SKM-1 treated with dmso at 0.1 percent for 144 hours (cell line): ENCODE data around the gene HOXA2.

ENCODE experiments used
- DNase-seq: peaks from one replicate; lab custom pipeline; 2025; ENCODE audit not compliant: unreplicated experiment; lab: John Stamatoyannopoulos, UW

HOXA2 gene

DNA sequence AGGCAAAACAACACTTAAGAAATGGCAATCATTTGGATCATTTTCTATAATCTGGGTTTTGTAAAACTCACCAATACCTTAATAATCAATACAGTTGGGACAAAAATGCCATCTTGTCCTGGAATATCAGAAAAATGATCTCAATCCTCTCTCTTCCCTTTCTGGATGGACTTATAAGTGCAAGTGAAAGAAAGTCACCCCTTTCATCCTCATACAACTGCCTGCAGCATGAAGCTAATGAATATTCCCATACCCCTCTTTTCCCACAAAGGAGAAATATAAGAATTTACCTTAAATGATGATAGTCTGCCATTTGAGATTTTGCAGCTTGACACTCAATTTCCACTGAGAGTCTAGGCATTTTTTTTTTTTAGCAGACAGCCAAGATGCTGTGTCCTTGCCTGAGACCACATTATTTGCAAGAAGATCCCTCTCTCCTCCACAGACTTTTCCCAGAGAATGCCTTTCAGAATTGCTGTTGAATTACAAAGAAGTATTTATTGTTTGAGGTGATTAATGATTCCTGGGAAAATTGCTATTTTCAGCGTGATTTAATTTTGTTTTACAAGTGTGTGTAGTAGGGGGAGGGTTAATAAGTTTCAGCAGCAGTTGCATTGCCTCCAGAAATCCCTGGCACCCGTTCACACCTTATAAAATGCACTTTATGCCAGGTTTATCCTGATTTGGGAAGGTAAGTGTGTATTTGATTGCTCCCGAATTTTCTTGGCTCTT, 24.3 kb upstream of the HOXA2 start:
- no peak for DNase-seq

DNA sequence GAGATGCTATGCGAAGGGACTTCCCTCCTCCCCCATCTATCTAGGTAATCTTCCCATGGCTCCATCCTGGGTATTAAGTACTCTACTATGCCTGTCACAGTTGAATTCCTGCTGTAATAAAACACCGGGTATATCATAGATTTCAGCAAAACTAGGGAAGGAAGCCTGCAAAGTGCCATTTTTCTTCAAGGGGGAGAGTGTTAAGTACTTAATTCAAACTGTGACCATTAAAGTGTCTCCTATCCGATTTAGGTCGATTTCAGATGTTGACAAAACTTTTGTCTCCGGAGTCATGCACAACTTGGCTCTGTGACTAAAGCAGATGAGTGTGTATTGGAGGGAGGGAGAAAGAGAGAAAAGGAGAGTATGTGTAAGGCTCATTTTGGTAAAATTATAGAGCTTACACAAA, 23.5 kb upstream of the HOXA2 start:
- DNase-seq: no peak

DNA sequence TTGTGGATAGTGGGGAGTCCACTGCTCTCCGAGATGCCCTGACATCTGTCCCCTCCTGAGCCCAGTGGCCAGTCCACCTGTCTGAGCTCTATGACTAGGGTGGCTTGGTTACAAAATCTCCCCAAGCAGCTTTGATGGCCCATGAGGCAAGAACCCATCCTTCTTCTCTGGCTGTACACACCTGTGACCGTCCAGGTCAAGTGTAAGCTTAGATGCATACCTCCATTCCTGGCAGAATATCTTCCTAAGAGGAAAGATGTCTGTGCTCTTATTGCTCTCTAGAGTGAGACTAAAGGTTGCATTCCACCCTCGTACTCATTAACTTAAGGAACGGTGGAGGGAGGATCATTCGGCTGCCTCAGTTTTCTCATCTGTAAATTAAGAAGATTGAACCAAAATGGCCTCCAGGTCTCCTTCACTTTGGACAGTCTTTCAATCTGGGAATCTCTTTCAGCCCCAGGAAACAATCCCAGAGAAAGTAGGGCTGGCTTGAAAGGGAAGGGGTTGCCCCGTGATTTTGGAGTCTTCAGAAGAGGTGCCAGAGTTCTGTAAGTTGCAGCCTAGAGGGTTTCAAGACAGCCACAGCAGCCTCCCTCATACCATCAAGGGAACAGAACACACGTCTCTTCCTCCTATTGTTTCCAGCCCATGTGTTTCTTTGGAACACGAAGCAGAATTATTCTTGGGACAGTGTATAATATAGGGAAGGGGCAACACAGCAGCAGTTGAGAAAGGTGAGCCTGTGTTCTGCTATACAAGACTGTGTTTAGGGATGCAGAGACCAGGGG, 22.6 kb upstream of the HOXA2 start:
- no peak for DNase-seq

DNA sequence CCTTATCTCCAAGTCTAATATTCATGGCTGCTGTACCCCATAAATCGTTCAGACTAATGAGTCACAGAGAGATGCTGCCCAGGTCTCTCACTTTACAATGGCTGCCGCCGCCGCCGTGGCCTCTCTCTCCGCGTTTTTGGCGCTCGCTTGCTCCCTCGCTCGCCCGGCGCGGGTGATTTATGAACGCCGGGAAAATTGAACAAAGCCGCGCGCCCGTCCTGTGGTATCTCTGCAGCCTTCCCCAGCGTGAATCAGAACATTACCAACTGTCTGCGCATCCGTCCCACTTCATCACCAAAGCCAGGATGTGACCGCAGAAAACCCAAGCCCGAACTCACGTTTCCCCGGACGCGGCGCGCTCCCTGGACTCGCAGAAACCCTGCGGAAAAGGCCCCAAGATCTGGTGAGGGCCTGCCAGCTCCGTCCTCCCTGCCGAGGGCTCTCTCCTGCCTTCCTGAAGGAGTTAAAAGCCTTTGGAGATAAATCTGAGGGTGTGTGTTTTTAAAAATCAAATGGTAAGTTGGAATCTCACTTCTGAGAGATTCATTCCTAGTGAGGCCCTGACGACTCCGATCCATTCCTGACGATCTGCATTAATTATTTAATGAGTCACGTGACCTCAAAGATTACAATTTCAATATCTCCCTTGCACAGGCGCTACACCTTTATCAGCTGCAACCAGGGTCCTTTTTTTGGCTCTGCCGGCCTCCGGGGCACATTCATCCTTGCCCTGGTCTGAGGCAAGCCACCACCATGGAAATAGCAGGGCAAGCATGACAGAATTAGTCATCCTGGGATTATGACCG, 21.8 kb upstream of the HOXA2 start:
- DNase-seq: no peak

DNA sequence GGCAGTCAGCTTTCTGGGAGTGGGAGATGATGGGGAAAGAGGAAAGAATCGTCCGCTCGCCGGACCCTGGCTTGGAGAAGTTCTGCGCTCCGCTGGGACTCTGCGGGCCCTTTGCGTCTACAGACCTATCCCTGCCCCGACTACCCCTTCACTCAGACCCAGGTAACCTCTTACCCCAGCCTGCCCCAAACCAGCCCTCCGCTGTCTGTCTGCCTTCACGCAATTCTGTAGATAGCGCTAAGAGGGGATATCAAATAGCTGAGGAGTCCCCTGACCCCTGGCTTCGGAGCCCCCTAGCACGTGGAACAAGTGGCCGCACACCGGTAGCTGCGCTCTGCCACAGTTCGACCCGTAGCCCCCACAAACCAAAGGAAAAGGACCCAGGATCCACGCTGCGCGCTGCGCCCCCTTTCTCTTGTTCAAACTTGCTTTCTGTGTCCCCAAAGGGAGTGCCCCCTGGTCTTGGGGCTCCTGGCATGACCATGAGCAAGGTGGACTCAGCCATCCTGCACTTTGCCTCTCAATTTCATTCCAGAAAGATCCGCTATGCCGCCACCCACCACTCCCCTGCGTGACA, 21.1 kb upstream of the HOXA2 start:
- DNase-seq: no peak

DNA sequence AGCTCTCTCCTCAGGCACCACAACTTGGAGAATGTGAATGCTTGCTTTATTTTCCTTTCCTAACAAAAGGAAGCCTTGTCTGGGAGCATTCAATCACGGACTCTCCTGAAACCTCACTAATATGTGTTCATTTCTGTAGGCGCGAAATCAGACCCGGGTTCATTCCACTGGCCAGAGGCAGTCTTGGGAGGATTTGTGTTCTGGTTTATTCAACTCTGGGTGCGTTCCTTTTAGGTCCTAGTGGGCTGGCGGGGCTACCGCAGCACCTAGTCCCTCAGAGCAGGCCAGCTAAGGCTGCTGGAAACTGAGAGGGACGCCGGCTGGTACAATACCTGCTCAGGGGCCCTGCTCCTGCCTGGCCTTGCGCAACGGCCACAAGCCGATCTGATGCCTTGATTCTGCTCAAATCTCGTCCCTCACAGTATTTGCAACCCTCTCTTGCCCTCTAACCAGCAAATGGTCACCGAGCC, 20.6 kb upstream of the HOXA2 start:
- peak; percentile 6 for DNase-seq

DNA sequence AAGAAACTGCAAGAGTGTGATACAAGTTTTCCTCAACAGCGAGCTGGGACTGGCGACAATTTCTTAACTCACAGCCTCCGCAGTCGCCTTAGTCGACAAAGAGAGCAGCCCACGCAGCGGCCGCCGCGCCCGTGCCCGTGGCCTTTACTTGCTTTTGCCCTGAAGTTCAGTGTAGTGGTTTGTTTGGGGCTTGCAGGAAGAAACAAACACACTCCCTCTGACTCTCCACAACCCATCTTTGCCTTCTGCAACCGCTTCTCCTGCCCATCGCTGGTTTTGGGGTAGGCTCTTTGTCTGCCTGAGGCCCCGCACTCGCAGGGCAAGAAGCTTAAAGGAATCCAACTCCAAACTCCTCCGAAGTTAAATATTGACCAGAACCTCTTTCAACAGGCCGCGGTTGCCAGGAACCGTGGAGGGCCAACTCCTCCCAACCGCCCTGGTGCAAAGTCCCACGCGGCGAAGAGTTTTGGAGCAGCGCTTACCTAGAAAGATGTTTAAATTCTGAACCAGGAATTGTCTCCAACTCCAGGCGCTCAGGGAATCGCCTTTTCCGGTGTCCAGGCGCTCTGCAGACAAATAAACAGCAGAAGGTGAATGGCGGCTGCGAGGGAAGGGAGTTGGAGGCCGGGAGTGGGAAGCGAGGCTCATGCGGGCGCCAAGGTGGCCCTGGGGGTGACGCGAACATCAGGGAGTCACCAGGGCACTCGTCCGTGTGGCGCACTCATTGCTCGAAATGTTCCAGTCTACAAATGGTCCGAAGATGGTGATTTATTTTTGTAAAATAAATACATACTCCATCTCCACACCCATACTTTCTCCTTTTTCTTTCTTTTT, 19.8 kb upstream of the HOXA2 start:
- no peak for DNase-seq

DNA sequence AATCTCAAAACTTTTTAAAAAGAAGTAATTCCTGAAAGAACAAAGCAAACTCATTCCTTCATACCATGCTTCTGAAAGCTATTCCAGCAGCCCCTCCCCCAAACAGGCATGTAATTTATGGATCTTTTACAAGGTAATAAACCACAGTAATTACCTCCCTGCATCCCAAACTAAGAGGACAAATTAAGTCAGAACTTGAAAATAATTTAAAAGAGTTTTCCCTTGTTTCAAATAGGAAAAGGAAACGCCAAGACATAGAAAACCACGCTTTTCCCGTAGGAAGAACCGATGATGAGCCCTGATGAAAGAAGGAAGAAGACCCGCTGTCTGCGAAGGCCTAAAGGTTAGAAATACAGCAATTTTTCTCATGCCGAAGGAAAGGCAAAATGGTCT, 19.2 kb upstream of the HOXA2 start:
- DNase-seq: no peak

DNA sequence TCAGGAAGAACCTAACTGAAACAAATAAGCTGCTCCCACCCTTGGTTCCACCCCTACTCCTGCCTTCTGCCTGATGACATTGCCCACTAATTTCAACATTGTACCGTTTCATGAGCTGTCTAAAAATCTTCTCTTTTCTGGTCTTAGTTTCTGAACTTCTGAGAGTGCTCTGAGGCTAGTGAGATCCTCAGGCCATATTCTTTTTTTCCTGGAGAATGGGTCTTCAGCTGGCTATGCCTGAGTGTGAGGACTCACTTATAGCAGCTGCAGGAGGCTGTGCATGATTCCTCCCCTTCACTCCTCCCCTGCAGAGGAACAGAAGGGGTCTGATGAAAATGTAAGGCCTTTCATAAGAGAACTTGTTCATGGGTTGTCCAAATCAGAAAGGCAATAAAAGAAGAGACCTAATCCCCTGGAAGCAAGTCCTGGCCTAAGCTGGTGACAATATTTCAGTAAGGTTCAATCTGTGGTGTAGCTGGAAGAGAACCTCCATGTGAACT, 17.0 kb upstream of the HOXA2 start:
- DNase-seq: no peak

DNA sequence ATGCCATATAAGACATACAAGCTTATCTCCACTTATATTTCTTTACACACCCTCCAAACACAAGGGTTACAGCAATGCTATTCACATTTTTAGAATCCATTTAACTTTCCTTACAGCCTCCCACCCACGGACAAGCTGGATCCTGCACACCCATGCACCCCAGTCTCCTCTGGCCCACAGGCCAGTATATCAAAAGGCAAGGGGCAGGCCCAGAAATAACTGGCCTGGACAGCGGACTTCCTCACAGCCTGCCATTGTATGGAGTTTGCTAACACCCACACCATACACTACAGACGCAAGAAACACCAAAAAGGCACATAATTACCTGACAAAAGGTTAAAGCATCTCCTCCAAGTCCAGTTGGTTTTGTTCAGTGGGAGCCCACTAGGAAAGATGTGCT, 16.1 kb upstream of the HOXA2 start:
- DNase-seq: no peak

DNA sequence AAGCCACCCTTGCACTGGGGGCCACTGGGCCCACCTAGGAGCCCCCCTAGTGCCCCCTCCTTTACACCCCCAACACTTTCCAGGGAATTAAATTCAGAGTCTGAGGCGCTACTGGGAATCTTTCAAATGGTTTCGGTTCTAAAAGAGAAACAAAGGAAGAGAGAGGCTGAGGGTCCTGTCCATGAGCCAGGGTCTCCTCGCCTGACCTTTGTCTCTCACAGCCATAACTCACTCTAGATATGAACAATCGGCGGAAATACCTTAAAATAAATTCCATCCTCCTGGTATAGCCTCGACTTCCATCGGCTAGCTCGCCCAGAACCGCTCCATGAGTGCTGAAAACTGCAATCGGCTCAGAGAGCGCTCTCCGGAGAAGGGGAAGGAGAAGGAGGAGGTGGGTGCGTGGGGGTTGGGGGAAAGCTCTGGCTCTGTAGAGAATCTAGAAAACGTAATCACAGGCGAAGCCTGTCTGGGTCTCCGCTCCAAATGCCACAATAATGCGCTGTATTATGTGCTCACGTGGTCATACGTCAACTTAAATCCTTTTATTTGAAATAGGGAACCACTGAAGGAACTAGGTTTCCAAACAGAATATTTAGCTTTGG, 15.5 kb upstream of the HOXA2 start:
- no peak for DNase-seq

DNA sequence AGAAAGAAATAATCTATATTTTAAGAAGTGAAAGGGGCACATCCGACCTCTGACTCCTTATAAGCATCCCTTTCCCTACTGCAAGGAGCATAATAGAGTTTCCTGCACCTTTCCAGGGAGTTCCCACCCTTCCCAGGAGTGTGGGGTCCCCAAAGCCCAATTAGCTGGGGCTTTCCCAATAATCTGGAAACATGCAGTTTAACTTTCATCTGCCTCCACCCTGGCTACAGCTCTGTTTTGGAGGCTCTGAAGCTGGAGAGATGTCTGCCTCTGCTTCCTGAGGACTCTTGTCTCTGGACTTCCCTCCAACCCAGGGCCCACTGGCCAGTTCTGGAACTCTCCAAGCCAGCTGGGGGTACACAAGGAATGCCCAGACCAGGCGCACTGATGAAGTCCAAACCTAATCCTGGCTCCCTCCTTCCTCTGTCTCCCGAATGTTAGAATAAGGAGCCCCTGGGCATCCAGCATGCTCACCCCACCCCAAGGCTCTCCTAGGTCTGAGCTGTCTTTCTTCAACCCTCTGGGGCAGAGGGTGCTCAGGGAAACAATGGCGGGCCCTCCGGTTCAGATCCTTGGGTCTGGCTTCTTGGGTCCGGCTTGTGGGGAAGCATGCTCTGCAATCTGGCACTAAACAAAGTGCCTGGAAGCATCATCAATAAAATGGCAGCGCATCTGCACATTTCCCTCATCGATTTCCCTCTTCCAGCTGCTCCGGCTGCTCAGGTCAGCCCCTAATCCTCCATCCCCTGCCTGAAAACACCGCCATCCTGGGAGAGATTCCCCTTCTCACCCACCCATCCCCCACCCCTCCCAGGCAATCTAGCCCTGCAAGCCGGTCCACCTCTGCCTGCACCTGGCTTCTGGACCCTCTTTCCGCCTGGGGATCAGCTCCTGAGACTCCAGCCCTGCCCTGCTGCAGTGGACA, 14.7 kb upstream of the HOXA2 start:
- no peak for DNase-seq

DNA sequence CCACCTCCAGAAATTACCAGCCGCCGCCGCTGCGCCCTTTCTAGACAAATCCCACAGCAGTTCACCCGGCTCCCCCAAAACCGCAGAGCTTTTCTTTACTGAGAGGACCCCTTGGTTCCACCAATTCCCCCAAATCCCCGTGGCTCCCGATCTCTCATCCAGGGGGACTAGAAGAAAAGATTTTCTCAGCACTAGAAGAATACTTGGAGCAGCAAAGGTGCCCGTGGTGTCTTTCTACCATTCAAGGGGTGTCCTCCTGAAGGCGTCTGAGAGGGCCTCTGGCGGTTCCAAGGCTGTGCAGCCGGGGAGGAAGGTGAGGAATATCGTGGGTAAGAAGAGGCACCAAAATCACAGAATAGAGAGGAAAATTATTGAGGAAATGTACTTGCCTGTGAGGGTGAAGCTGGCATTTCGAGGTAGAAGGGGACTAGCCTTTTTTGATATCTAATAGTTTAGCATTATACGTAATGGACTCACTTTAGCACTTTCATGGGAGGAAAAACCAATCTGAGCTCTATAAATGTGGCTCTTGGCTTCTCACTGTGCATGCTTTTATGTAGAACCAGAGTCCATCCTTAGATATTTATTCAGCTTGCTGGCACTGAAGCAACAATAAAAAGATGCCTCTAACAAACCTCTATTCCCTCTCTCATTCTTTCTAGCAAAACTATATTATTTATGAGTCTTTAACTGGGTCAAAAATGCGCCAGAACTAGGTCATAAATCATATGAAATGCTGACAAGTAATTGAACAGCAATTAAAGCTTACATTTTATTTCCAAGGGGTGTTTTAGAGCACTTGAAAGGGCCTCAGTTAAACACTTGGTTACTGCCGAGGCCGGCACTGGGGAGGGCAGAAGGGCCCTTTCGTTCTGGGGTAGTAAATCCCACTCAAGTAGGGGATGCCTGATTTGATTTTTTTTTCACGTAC, 13.8 kb upstream of the HOXA2 start:
- DNase-seq: no peak

DNA sequence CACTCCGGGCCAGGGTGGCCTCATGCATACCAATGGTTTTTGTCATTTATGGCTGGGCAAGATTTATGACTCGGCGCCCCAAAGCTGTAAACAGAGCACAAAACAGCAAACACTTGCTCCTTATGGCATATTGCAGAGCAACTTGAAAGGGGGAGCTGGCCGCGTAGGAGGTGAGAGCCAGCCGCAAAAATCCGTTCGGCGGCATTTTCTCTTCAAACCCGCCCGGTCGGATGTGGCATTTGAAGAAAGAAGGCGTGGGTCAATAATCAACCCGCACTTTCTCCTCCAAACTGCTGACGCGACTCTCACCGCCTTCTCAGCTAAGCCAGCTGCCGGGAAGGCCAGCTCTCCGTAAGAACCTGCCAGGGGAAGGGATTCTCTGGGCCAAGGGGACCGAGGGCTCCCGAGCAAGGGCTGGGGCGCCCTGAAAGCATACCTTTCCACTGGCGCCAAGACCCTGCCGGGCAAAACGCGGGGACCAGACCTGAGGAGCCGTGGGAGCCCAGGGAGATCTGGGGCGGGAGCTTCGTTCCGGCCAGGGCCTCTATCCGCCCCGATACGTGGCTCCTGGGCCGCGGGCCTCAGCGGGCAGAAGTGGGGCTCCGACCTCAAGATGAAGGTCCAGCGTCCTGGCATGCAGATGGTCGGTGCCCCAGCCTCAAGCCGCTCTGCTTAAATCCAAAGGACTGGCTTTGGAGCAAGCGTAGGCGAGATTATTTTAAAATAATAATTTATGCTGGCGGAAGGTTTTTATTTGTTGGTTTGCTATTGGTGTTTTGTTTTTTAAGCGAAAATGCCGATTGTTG, 12.9 kb upstream of the HOXA2 start:
- DNase-seq: no peak

DNA sequence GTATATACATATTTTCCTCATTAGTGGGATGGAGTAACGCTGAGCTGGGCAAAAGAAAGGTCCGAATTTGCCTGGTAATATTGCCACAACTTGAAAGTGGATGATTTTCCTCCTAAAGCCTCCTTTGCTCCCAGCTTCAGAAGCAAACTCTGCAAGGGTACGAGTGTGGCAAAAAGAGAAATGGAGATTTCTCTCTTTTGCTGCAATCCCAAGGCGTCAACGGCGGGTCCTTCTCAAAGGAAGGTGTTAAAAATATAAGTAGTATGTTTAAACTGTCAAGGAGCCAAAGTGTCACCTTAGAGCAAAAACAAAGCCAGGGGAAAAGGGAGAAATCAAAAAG, 12.4 kb upstream of the HOXA2 start:
- DNase-seq: no peak

DNA sequence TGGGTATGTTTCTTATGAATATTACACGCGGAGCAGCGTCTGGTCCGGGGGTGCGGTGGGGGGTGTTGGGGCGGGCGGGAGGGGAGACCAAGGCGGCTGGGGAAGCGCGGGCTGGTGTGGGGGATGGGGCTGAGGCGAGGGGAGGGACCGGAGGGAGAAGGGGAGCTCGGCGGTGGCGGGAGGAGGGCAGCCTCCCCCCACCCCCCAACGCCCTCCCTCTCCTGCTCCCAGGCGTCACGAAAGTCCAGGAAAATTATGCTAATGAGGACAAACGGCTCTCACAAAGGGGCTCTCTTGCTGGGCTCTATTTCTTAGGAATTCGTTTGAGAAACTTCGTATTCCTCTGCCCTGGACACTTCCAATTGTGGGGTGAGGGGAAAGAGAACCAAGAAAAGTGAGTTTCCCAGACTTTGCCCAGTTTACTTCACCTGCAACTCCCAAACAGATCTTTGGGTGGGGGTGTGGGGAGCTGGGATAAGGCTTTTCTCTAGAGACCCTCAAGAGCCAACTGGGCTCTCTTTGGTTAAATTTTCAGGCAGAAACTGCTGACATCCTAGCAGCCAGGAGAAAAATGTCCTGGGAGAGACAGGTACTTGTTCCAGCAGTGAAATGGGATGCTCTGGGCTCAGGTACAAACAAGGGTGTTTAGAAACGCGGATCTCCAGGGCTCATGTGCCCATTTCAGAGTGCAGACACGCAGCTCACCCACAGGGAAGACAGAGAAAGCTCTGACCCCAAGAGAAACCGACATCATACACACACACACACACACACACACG, 11.7 kb upstream of the HOXA2 start:
- DNase-seq: no peak
